RWPE2 (cell line): Measurements from ENCODE around the gene TMED7.

ENCODE experiments used
- ATAC-seq: fragments of 200-7000 bp; cut with Tn5 transposase; 3 replicates; pipeline ENCODE4 v1.9.1; 2021; ENCODE audit warnings: low read depth
- DNase-seq: peaks from one replicate; pipeline ENCODE4 v3.0.0-alpha.2; 2020; ENCODE audit warnings: low spot score
- H3K27ac ChIP-seq: fragments of 450-650 bp; 2 replicates; pipeline ENCODE4 v1.5.1; 2017; ENCODE audit warnings: mild to moderate bottlenecking; ENCODE audit not compliant: poor library complexity, severe bottlenecking
- H3K27me3 ChIP-seq: fragments of 250-450 bp; sonication (Bioruptor Pico); 2 replicates; pipeline ENCODE4 v1.5.1; 2021; ENCODE audit warnings: mild to moderate bottlenecking, moderate library complexity; ENCODE audit not compliant: insufficient read depth, poor library complexity, severe bottlenecking
- H3K36me3 ChIP-seq: fragments of 250-450 bp; sonication (Bioruptor Pico); 2 replicates; pipeline ENCODE4 v1.5.1; 2020; ENCODE audit warnings: low read depth, mild to moderate bottlenecking, moderate library complexity
- H3K4me1 ChIP-seq: fragments of 250-450 bp; sonication (Bioruptor Pico); 2 replicates; pipeline ENCODE4 v1.5.1; 2021; ENCODE audit warnings: mild to moderate bottlenecking, moderate library complexity; ENCODE audit not compliant: insufficient read depth, poor library complexity, severe bottlenecking
- H3K4me3 ChIP-seq: fragments of 250-450 bp; sonication (Bioruptor Pico); 2 replicates; pipeline ENCODE4 v1.5.1; 2021; ENCODE audit warnings: mild to moderate bottlenecking, moderate library complexity; ENCODE audit not compliant: severe bottlenecking
- H3K9me3 ChIP-seq: fragments of 250-450 bp; sonication (Bioruptor Pico); 2 replicates; pipeline ENCODE4 v1.5.1; 2021; ENCODE audit warnings: mild to moderate bottlenecking, moderate library complexity; ENCODE audit not compliant: severe bottlenecking
- CTCF ChIP-seq: fragments of 450-650 bp; IDR thresholded peaks from one replicate; pipeline ENCODE4 v1.5.1; 2017; ENCODE audit warnings: mild to moderate bottlenecking, moderate library complexity; ENCODE audit not compliant: poor library complexity, severe bottlenecking

TMED7 gene

GRCh38 chr5:115641948-115642347 is 16.1 kb upstream of the TMED7 start:
- Histone ChIP-seq H3K9me3 (no peaks in the 10 kb centered on the region), H3K27me3 (no peaks in the 10 kb centered on the region), H3K4me3 (no peak overlapping the region), H3K27ac (no peak overlapping the region), H3K36me3 (no peaks in the 10 kb centered on the region), H3K4me1 (no peaks in the 10 kb centered on the region)
- no peak for ATAC-seq
- TF ChIP-seq CTCF: no peak
- no peak for DNase-seq

- no peaks in the 10 kb centered on the region for H3K36me3 ChIP-seq
- DNase-seq (no peak), ATAC-seq (no peak)
- H3K4me3 ChIP-seq: no peak overlapping the region
- no peak overlapping the region for H3K27ac ChIP-seq
- H3K4me1 ChIP-seq: no peaks in the 10 kb centered on the region
- no peak for TF ChIP-seq CTCF
- no peaks in the 10 kb centered on the region for H3K27me3 ChIP-seq
- H3K9me3 ChIP-seq: no peaks in the 10 kb centered on the region
These were observed 14.4 kb upstream of the TMED7 start for GRCh38 chr5:115640274-115640673.

- Histone ChIP-seq H3K27me3 (no peaks in the 10 kb centered on the region), H3K4me1 (peaks cover 3% of the 10 kb centered on the region), H3K9me3 (no peaks in the 10 kb centered on the region), H3K36me3 (no peaks in the 10 kb centered on the region), H3K27ac (no peak overlapping the region), H3K4me3 (no peak overlapping the region)
- no peak for TF ChIP-seq CTCF
- no peak for ATAC-seq
- no peak for DNase-seq
These were observed 13.5 kb upstream of the TMED7 start for GRCh38 chr5:115639377-115639776.

GRCh38 chr5:115637507-115637906 is 11.7 kb upstream of the TMED7 start:
- no peak for ATAC-seq
- Histone ChIP-seq H3K4me1 (peaks cover 6% of the 10 kb centered on the region), H3K27me3 (no peaks in the 10 kb centered on the region), H3K4me3 (no peak overlapping the region), H3K36me3 (no peaks in the 10 kb centered on the region), H3K27ac (no peak overlapping the region), H3K9me3 (no peaks in the 10 kb centered on the region)
- no peak for TF ChIP-seq CTCF
- no peak for DNase-seq

GRCh38 chr5:115636008-115636407 is 10.2 kb upstream of the TMED7 start:
- ATAC-seq (no peak), DNase-seq (no peak)
- Histone ChIP-seq H3K4me3 (no peak overlapping the region), H3K27me3 (no peaks in the 10 kb centered on the region), H3K27ac (no peak overlapping the region), H3K4me1 (peaks cover 6% of the 10 kb centered on the region), H3K9me3 (no peaks in the 10 kb centered on the region), H3K36me3 (no peaks in the 10 kb centered on the region)
- TF ChIP-seq CTCF: no peak
